Measurements from ENCODE around the gene HSPA2. TPM values are rescaled to one million over a fixed set of nuclear protein-coding genes. Genes with fewer than 3 reads are reported as not detected.

Gene HSPA2
- total RNA-seq, 2 experiments from 2014 or later = 1.5 to 1.9 TPM

DNA sequence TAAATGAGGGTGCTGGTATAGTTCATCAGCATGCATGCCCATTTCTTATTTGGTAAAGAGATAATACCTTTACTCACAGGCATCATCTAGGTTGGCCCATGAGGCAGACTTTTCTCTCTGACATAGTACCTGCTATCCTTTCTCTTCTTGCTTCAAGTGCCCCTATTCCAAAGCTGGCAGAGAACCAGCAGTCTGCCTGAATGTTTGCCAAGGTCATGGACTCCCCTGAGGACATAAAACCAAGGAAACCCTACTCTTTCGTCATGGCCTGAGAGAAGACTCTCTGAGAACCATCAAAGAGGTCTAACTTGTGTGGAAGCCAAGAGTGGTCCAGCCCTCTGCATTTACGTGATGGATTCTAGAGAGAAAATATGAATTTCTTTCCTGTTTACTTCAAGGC is 21.1 kb downstream of the HSPA2 start:
- H3K27ac Mint-ChIP-seq = no peak overlapping the region
- no peak for DNase-seq
- intact Hi-C loops (cut with DNase I, micrococcal nuclease) = no loop called here
- peaks cover 10% of the 10 kb centered on the region for H3K4me1 Mint-ChIP-seq (ENCODE audit: low read depth)
- Histone ChIP-seq H3K4me3 (ENCODE audit: low read length) (no peak overlapping the region), H3K4me1 (ENCODE audit: insufficient read depth, low read length) (no peaks in the 10 kb centered on the region), H3K36me3 (ENCODE audit: insufficient read depth, low read length) (no peaks in the 10 kb centered on the region), H3K9me3 (ENCODE audit: control insufficient read depth in 1 of 2, insufficient read depth in 1 of 2, low read length in 2 of 2) (no peaks in the 10 kb centered on the region), H3K27me3 (ENCODE audit: control insufficient read depth in 1 of 2, insufficient read depth in 2 of 2, low read length in 2 of 2) (peaks cover 0 to 3% of the 10 kb centered on the region in 2 experiments), H3K27ac (ENCODE audit: low read depth in 1 of 2, low read length in 2 of 2) (no peak overlapping the region)
- H3K36me3 Mint-ChIP-seq (ENCODE audit: low read depth) = no peaks in the 10 kb centered on the region
- TF ChIP-seq, protein P1, sequence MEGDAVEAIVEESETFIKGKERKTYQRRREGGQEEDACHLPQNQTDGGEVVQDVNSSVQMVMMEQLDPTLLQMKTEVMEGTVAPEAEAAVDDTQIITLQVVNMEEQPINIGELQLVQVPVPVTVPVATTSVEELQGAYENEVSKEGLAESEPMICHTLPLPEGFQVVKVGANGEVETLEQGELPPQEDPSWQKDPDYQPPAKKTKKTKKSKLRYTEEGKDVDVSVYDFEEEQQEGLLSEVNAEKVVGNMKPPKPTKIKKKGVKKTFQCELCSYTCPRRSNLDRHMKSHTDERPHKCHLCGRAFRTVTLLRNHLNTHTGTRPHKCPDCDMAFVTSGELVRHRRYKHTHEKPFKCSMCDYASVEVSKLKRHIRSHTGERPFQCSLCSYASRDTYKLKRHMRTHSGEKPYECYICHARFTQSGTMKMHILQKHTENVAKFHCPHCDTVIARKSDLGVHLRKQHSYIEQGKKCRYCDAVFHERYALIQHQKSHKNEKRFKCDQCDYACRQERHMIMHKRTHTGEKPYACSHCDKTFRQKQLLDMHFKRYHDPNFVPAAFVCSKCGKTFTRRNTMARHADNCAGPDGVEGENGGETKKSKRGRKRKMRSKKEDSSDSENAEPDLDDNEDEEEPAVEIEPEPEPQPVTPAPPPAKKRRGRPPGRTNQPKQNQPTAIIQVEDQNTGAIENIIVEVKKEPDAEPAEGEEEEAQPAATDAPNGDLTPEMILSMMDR (IDR thresholded peaks at IDR 0.05) = no peak
- POLR2A ChIA-PET = no interaction called here
- H3K4me3 Mint-ChIP-seq = no peak overlapping the region
- no peaks in the 10 kb centered on the region for H3K9me3 Mint-ChIP-seq
- no peak for ATAC-seq (ENCODE audit: poor library complexity)
- CTCF ChIA-PET = no interaction called here
- peaks cover 2% of the 10 kb centered on the region for H3K27me3 Mint-ChIP-seq

DNA sequence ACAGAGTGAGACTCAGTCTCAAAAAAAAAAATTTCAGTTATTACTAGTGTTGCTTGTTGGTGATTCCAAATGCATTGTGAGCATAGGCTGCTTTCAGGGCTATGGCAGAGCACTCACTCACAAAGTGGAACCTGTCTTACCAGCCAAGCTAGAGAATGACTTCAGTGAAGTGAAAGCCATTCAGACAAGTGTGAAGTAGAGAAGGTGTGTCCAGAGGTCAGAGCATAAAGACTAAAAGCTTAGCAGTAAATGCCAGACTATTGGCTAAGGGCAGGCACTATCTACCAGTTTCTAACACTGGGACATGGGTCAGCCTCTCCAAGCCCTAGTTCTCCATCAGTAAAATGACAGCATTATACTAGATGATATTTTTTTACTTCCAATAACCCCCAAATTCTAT is 21.9 kb downstream of the HSPA2 start:
- POLR2A ChIA-PET = no interaction called here

DNA sequence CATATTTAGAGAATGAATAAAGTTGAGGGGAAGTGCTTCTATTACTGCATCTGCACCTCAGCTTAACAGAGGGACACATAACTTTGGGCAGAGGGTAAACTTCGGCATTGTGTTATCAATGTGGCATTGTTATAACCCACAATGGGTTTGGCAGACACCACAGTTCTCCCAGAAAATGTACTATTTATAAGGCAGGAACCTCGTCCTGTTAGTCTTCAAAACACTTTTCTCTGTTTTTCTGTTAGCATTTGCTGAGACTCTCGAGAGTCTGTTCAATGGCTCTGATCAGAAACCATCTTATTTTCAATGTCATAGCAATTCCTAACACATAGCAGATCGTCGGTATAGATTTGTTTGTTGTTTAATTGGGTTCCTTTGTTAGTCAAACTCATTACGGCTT is 23.2 kb downstream of the HSPA2 start:
- peaks cover 10% of the 10 kb centered on the region for H3K4me1 Mint-ChIP-seq (ENCODE audit: low read depth)
- no peak overlapping the region for H3K4me3 ChIP-seq (ENCODE audit: low read length)
- H3K27ac ChIP-seq (ENCODE audit: low read depth in 1 of 2, low read length in 2 of 2) = no peak overlapping the region
- ATAC-seq (ENCODE audit: poor library complexity) (no peak), DNase-seq (no peak)
- no peak overlapping the region for H3K4me3 Mint-ChIP-seq
- TF ChIP-seq, protein P1 (IDR thresholded peaks at IDR 0.05) = no peak
- H3K9me3 Mint-ChIP-seq = no peaks in the 10 kb centered on the region
- ChIA-PET CTCF (interaction anchor here (0.7 kb wide), 1 partner anchor 207 kb away, joined by 4 read pairs; no protein-coding TSS in a partner anchor), POLR2A (no interaction called here)
- intact Hi-C loops (cut with DNase I, micrococcal nuclease) = no loop called here
- H3K27me3 ChIP-seq (ENCODE audit: control insufficient read depth in 1 of 2, insufficient read depth in 2 of 2, low read length in 2 of 2) = peaks cover 0 to 3% of the 10 kb centered on the region in 2 experiments
- H3K36me3 Mint-ChIP-seq (ENCODE audit: low read depth) = no peaks in the 10 kb centered on the region
- H3K4me1 ChIP-seq (ENCODE audit: insufficient read depth, low read length) = no peaks in the 10 kb centered on the region
- no peaks in the 10 kb centered on the region for H3K36me3 ChIP-seq (ENCODE audit: insufficient read depth, low read length)
- peaks cover 5% of the 10 kb centered on the region for H3K27me3 Mint-ChIP-seq
- no peaks in the 10 kb centered on the region for H3K9me3 ChIP-seq (ENCODE audit: control insufficient read depth in 1 of 2, insufficient read depth in 1 of 2, low read length in 2 of 2)
- H3K27ac Mint-ChIP-seq = no peak overlapping the region

More for the DNA sequence above, 21.9 kb downstream of the HSPA2 start:
- Mint-ChIP-seq H3K27ac (no peak overlapping the region), H3K4me1 (ENCODE audit: low read depth) (peaks cover 10% of the 10 kb centered on the region), H3K27me3 (peaks cover 5% of the 10 kb centered on the region), H3K4me3 (no peak overlapping the region), H3K36me3 (ENCODE audit: low read depth) (no peaks in the 10 kb centered on the region), H3K9me3 (no peaks in the 10 kb centered on the region)
- TF ChIP-seq, protein P1 (IDR thresholded peaks at IDR 0.05) = no peak
- CTCF ChIA-PET = no interaction called here
- Histone ChIP-seq H3K9me3 (ENCODE audit: control insufficient read depth in 1 of 2, insufficient read depth in 1 of 2, low read length in 2 of 2) (no peaks in the 10 kb centered on the region), H3K27ac (ENCODE audit: low read depth in 1 of 2, low read length in 2 of 2) (no peak overlapping the region), H3K36me3 (ENCODE audit: insufficient read depth, low read length) (no peaks in the 10 kb centered on the region), H3K4me3 (ENCODE audit: low read length) (no peak overlapping the region), H3K27me3 (ENCODE audit: control insufficient read depth in 1 of 2, insufficient read depth in 2 of 2, low read length in 2 of 2) (peaks cover 0 to 3% of the 10 kb centered on the region in 2 experiments), H3K4me1 (ENCODE audit: insufficient read depth, low read length) (no peaks in the 10 kb centered on the region)
- intact Hi-C loops (cut with DNase I, micrococcal nuclease) = no loop called here
- DNase-seq = no peak
- no peak for ATAC-seq (ENCODE audit: poor library complexity)
